ENCODE data around the gene POU2F1. TPM values are rescaled to one million over a fixed set of nuclear protein-coding genes. Genes with fewer than 3 reads are reported as not detected.

The POU2F1 gene
- polyA plus RNA-seq, 1 donor (not counting 4 experiments of a cell fraction or from before 2014, with no cell fraction given) = 3.2 TPM

DNA sequence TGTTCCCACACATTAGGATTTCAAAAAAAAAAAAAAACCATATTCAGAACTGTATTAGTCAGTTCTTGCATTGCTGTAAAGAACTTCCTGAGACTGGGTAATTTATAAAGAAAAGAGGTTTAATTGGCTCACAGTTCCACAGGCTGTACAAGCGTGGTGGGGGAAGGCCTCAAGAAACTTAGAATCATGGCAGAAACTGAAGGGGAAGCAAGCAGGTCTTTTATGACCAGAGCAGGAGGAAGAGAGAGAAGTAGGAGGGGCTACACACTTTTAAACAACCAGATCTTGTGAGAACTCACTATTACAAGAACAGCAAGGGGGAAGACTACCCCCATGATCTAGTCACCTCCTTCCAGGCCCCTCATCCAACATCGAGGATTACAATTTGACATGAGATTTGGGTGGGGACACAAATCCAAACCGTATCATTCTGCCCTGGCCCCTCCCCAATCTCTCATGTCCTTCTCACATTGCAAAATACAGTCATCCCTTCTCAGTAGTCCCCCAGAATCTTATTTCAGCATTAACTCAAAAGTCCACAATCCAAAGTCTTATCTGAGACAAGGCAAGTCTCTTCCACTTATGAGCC lies 51.8 kb downstream of the POU2F1 start:
- H3K4me1 ChIP-seq (ENCODE audit: control insufficient read depth, extremely low read depth, insufficient read depth, low read length) = no peaks in the 10 kb centered on the region
- H3K79me2 ChIP-seq (ENCODE audit: control insufficient read depth, insufficient read depth, low read length) = peaks cover 8% of the 10 kb centered on the region
- H3K36me3 ChIP-seq (ENCODE audit: control insufficient read depth in 2 of 2, extremely low read depth in 1 of 2, insufficient read depth in 2 of 2, low read length in 2 of 2) = no peaks in the 10 kb centered on the region
- dilution Hi-C loops (cut with MboI; ENCODE audit: extremely low pct_ligation_motif_present, low sequenced_read_pairs) = no loop called here
- TF ChIP-seq EZH2 (IDR thresholded peaks at IDR 0.05; ENCODE audit: low read length) = no peak
- TF ChIP-seq, protein P1, sequence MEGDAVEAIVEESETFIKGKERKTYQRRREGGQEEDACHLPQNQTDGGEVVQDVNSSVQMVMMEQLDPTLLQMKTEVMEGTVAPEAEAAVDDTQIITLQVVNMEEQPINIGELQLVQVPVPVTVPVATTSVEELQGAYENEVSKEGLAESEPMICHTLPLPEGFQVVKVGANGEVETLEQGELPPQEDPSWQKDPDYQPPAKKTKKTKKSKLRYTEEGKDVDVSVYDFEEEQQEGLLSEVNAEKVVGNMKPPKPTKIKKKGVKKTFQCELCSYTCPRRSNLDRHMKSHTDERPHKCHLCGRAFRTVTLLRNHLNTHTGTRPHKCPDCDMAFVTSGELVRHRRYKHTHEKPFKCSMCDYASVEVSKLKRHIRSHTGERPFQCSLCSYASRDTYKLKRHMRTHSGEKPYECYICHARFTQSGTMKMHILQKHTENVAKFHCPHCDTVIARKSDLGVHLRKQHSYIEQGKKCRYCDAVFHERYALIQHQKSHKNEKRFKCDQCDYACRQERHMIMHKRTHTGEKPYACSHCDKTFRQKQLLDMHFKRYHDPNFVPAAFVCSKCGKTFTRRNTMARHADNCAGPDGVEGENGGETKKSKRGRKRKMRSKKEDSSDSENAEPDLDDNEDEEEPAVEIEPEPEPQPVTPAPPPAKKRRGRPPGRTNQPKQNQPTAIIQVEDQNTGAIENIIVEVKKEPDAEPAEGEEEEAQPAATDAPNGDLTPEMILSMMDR (optimal IDR thresholded peaks at IDR 0.05 in 1 of 3, IDR thresholded peaks at IDR 0.05 in 1 of 3, conservative IDR thresholded peaks at IDR 0.05 in 1 of 3; ENCODE audit: extremely low read depth in 1 of 3, insufficient read depth in 2 of 3, low read length in 3 of 3) = no peak
- no peak overlapping the region for H3K27ac ChIP-seq (ENCODE audit: control insufficient read depth, insufficient read depth, low read length)
- no peaks in the 10 kb centered on the region for H4K20me1 ChIP-seq (ENCODE audit: control insufficient read depth, extremely low read depth, insufficient read depth, low read length)
- H3K9me1 ChIP-seq (ENCODE audit: control insufficient read depth, extremely low read depth, insufficient read depth, low read length) = no peaks in the 10 kb centered on the region
- no peak overlapping the region for H3K4me2 ChIP-seq (ENCODE audit: control insufficient read depth, extremely low read depth, insufficient read depth, low read depth, low read length)
- H2AFZ ChIP-seq (ENCODE audit: control insufficient read depth, low read length) = no peak overlapping the region
- H3K9ac ChIP-seq (ENCODE audit: control insufficient read depth, extremely low read depth, insufficient read depth, low read length) = no peak overlapping the region
- DNase-seq (ENCODE audit: low read depth, low spot score) (no peak), FAIRE-seq (no peak)
- H3K27me3 ChIP-seq (ENCODE audit: control insufficient read depth, extremely low read depth, insufficient read depth, low read length) = no peaks in the 10 kb centered on the region
- H3K4me3 ChIP-seq (ENCODE audit: control insufficient read depth in 2 of 3, extremely low read depth in 1 of 3, insufficient read depth in 2 of 3, low read depth in 1 of 3, low read length in 3 of 3) = no peak overlapping the region
- no peaks in the 10 kb centered on the region for H3K9me3 ChIP-seq (ENCODE audit: control insufficient read depth, low read depth, low read length)

DNA sequence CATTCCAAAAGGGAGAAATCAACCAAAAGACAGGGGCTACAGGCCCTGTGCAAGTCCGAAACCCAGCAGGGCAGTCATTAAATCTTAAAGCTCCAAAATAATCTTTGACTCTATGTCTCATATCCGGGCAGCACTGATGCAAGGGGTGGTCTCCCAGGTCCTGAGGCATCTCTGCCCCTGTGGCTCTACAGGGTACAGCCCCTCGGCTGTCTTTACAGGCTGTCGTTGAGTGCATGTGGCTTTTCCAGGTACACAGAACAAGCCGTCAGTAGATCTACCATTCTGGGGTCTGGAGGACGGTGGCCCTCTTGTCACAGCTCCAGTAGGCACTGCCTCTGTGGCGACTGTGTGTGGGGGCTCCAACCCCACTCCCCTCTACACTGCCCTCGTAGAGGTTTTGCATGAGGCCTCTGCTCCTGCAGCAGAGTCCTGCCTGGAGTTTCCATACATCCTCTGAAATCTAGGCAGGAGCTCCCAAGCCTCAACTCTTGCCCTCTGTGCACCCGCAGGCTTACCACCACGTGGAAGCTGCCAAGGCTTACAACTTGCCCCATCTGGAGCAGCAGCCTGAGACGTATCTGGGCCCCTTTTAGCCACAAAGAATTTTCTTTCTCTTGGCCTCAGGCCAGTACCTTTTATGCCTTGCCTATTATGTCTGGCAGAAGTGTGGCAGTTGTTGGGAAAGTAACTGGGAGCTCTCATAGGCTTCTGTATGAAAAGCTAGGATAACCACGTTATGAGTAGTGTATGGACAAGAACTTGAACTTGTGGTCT lies 52.5 kb downstream of the POU2F1 start:
- DNase-seq (ENCODE audit: low read depth, low spot score) (no peak), FAIRE-seq (no peak)
- Histone ChIP-seq H3K36me3 (ENCODE audit: control insufficient read depth in 2 of 2, extremely low read depth in 1 of 2, insufficient read depth in 2 of 2, low read length in 2 of 2) (no peaks in the 10 kb centered on the region), H3K4me1 (ENCODE audit: control insufficient read depth, extremely low read depth, insufficient read depth, low read length) (peaks cover 2% of the 10 kb centered on the region), H3K79me2 (ENCODE audit: control insufficient read depth, insufficient read depth, low read length) (peaks cover 8% of the 10 kb centered on the region), H4K20me1 (ENCODE audit: control insufficient read depth, extremely low read depth, insufficient read depth, low read length) (no peaks in the 10 kb centered on the region), H2AFZ (ENCODE audit: control insufficient read depth, low read length) (no peak overlapping the region), H3K9ac (ENCODE audit: control insufficient read depth, extremely low read depth, insufficient read depth, low read length) (no peak overlapping the region), H3K9me1 (ENCODE audit: control insufficient read depth, extremely low read depth, insufficient read depth, low read length) (no peaks in the 10 kb centered on the region), H3K27ac (ENCODE audit: control insufficient read depth, insufficient read depth, low read length) (no peak overlapping the region), H3K4me2 (ENCODE audit: control insufficient read depth, extremely low read depth, insufficient read depth, low read depth, low read length) (no peak overlapping the region), H3K27me3 (ENCODE audit: control insufficient read depth, extremely low read depth, insufficient read depth, low read length) (no peaks in the 10 kb centered on the region), H3K9me3 (ENCODE audit: control insufficient read depth, low read depth, low read length) (no peaks in the 10 kb centered on the region), H3K4me3 (ENCODE audit: control insufficient read depth in 2 of 3, extremely low read depth in 1 of 3, insufficient read depth in 2 of 3, low read depth in 1 of 3, low read length in 3 of 3) (no peak overlapping the region)
- dilution Hi-C loops (cut with MboI; ENCODE audit: extremely low pct_ligation_motif_present, low sequenced_read_pairs) = no loop called here
- no peak for TF ChIP-seq EZH2 (IDR thresholded peaks at IDR 0.05; ENCODE audit: low read length)
- TF ChIP-seq, protein P1 (optimal IDR thresholded peaks at IDR 0.05 in 1 of 3, IDR thresholded peaks at IDR 0.05 in 1 of 3, conservative IDR thresholded peaks at IDR 0.05 in 1 of 3; ENCODE audit: extremely low read depth in 1 of 3, insufficient read depth in 2 of 3, low read length in 3 of 3) = no peak
